SU-DHL-6 (cell line): ENCODE results near the gene SCYGR6.

Experiments
- CTCF ChIP-seq: fragments of 200-600 bp; sonication (generic); IDR thresholded peaks from one replicate; pipeline ENCODE4 v1.5.1; 2017; ENCODE audit warnings: antibody characterized with exemption, mild to moderate bottlenecking, low read length, moderate library complexity; ENCODE audit not compliant: insufficient read depth, poor library complexity, severe bottlenecking
- EZH2phosphoT487 ChIP-seq: fragments of 200-600 bp; sonication (generic), shearing (Covaris generic); conservative IDR thresholded peaks from 2 replicates; pipeline ENCODE4 v1.6.1; 2018; ENCODE audit warnings: mild to moderate bottlenecking, antibody characterized with exemption, low read length, moderate library complexity, mixed read lengths

GRCh38 chr2:227728035-227728434 is 3.5 kb upstream of the SCYGR6 start, which contains the start of gene SCYGR7:
- TF ChIP-seq CTCF (no peak), EZH2phosphoT487 (no peak)
